Duodenal mucosa (tissue), 2 donors: Measurements from ENCODE around the gene NANOG.
"Not testable (repeated sequence)": the region's sequence is repeated elsewhere in the genome, so short reads cannot be mapped to it uniquely, and the experiment has no call there.

ENCODE experiments used
- H3K27ac ChIP-seq: one replicate; pipeline ENCODE4 v1.7.0; 2013; ENCODE audit warnings: low read depth, low read length
- H3K27me3 ChIP-seq, 2 donors: one replicate each; pipeline ENCODE4 v1.7.0; 2013; ENCODE audit warnings: low read length in 2 of 2, control low read depth in 1 of 2; ENCODE audit not compliant: insufficient read depth in 2 of 2, control insufficient read depth in 1 of 2
- H3K36me3 ChIP-seq, 2 donors: one replicate each; pipeline ENCODE4 v1.7.0; 2013; ENCODE audit warnings: low read length in 2 of 2, control low read depth in 1 of 2; ENCODE audit not compliant: insufficient read depth in 2 of 2, control insufficient read depth in 1 of 2
- H3K4me1 ChIP-seq, 2 donors: one replicate each; pipeline ENCODE4 v1.7.0; 2013; ENCODE audit warnings: low read length in 2 of 2, control low read depth in 1 of 2; ENCODE audit not compliant: insufficient read depth in 2 of 2, control insufficient read depth in 1 of 2
- H3K4me3 ChIP-seq, 2 donors: one replicate each; pipeline ENCODE4 v1.7.0; 2013; ENCODE audit warnings: low read length in 2 of 2, low read depth in 1 of 2
- H3K9ac ChIP-seq, 2 donors: one replicate each; pipeline ENCODE4 v1.7.0; 2013; ENCODE audit warnings: low read length in 2 of 2, low read depth in 1 of 2
- H3K9me3 ChIP-seq, 2 donors: one replicate each; pipeline ENCODE4 v1.7.0; 2013; ENCODE audit warnings: low read length in 2 of 2, control low read depth in 1 of 2; ENCODE audit not compliant: control insufficient read depth in 1 of 2

The NANOG gene

GRCh38 chr12:7798750-7799308, 9.6 kb downstream of the NANOG start:
- not testable (repeated sequence) for H3K36me3 ChIP-seq, H3K27me3 ChIP-seq, H3K9ac ChIP-seq, H3K27ac ChIP-seq, H3K9me3 ChIP-seq, H3K4me3 ChIP-seq, H3K4me1 ChIP-seq

DNA sequence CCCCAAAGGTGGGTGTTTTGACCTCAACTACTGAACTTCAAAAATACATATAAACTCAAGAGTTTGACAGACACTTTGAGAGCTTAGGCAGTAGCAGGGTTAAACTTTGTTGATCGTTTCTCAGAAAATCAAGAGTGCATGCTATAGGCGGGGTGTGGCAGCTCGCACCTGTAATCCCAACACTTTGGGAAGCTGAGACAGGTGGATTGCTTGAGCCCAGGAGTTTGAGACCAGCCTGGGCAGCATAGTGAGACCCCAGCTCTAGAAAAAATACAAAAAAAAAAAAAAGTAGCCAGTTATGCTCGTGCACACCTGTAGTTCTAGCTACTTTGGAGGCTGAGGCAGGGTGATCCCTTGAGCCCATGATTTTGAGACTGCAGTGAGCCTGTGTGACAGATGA, 12.3 kb downstream of the NANOG start:
- Histone ChIP-seq H3K27ac (no peak overlapping the region), H3K27me3 (no peaks in the 10 kb centered on the region), H3K4me3 (no peak overlapping the region), H3K9ac (no peak overlapping the region), H3K4me1 (peaks cover 0 to 3% of the 10 kb centered on the region in 2 donors), H3K36me3 (no peaks in the 10 kb centered on the region), H3K9me3 (no peaks in the 10 kb centered on the region)

- not testable (repeated sequence) for H3K4me3 ChIP-seq, H3K27ac ChIP-seq, H3K9me3 ChIP-seq, H3K9ac ChIP-seq, H3K4me1 ChIP-seq, H3K27me3 ChIP-seq, H3K36me3 ChIP-seq
These were observed 17.1 kb downstream of the NANOG start for GRCh38 chr12:7806319-7806718.

- Histone ChIP-seq H3K27ac (no peak overlapping the region), H3K9me3 (no peaks in the 10 kb centered on the region), H3K36me3 (no peaks in the 10 kb centered on the region), H3K4me3 (no peak overlapping the region), H3K9ac (no peak overlapping the region), H3K27me3 (no peaks in the 10 kb centered on the region), H3K4me1 (no peaks in the 10 kb centered on the region)
These were observed 17.8 kb downstream of the NANOG start for GRCh38 chr12:7806863-7807487.

DNA sequence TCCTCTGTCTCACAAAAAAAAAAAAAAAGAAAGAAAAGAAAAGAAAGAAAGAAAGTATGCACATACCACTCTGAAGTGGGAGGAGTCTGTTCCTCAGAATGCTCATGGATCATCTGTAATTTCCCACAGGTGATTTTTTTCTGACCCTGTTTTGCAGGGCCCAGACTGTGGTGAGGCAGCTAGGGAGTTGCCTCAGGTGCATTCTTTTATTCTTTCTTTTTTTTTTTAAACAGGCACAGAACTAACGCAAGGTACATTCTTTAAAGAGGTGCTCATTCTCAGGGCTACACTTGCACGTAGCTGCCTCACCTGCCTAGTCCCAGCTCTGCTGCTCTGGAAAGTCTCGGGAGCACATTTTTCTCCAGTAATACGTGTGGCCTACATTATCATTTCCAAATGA, 36.6 kb downstream of the NANOG start:
- H3K4me1 ChIP-seq, H3K27ac ChIP-seq, H3K9ac ChIP-seq, H3K36me3 ChIP-seq, H3K27me3 ChIP-seq, H3K9me3 ChIP-seq, H3K4me3 ChIP-seq: not testable (repeated sequence)

GRCh38 chr12:7829737-7830136, 40.5 kb downstream of the NANOG start:
- H3K4me1 ChIP-seq, H3K27ac ChIP-seq, H3K27me3 ChIP-seq, H3K4me3 ChIP-seq, H3K9me3 ChIP-seq, H3K36me3 ChIP-seq, H3K9ac ChIP-seq: not testable (repeated sequence)

GRCh38 chr12:7832059-7832696, 43.0 kb downstream of the NANOG start:
- no peaks in the 10 kb centered on the region for H3K27me3 ChIP-seq
- H3K27ac ChIP-seq, result no peak overlapping the region
- no peaks in the 10 kb centered on the region for H3K36me3 ChIP-seq
- H3K4me3 ChIP-seq, result no peak overlapping the region
- no peaks in the 10 kb centered on the region for H3K9me3 ChIP-seq
- H3K4me1 ChIP-seq, result no peaks in the 10 kb centered on the region
- no peak overlapping the region for H3K9ac ChIP-seq

- H3K9ac ChIP-seq, H3K27me3 ChIP-seq, H3K4me3 ChIP-seq, H3K9me3 ChIP-seq, H3K4me1 ChIP-seq, H3K27ac ChIP-seq, H3K36me3 ChIP-seq: not testable (repeated sequence)
These were observed 44.0 kb downstream of the NANOG start for GRCh38 chr12:7833201-7833600.

- Histone ChIP-seq H3K4me3 (no peak overlapping the region), H3K9ac (no peak overlapping the region), H3K4me1 (no peaks in the 10 kb centered on the region), H3K36me3 (no peaks in the 10 kb centered on the region), H3K27ac (no peak overlapping the region), H3K27me3 (no peaks in the 10 kb centered on the region), H3K9me3 (no peaks in the 10 kb centered on the region)
These were observed 44.6 kb downstream of the NANOG start for GRCh38 chr12:7833831-7834230.

- Histone ChIP-seq H3K4me3 (no peak overlapping the region), H3K36me3 (no peaks in the 10 kb centered on the region), H3K27me3 (no peaks in the 10 kb centered on the region), H3K9me3 (no peaks in the 10 kb centered on the region), H3K4me1 (no peaks in the 10 kb centered on the region), H3K27ac (peak overlapping the region; percentile 20), H3K9ac (no peak overlapping the region)
These were observed 45.5 kb downstream of the NANOG start for GRCh38 chr12:7834701-7835100.
